SK-N-SH (cell line): ENCODE results near the gene TIGD6. TPM values are rescaled to one million over a fixed set of nuclear protein-coding genes. Genes with fewer than 3 reads are reported as not detected.
"Not testable (repeated sequence)": the region's sequence is repeated elsewhere in the genome, so short reads cannot be mapped to it uniquely, and the experiment has no call there.

Source experiments
- CTCF ChIA-PET: fragments of 300-600, 350-600 bp; formaldehyde crosslinking; extraction: SDS; loops from one replicate; lab custom pipeline; 2021; lab: Yijun Ruan, JAX
- POLR2A ChIA-PET: fragments of 350-600 bp; sonication (Branson Sonifier 250); formaldehyde crosslinking; extraction: SDS; loops from one replicate; lab custom pipeline; 2020; ENCODE audit warnings: antibody characterized with exemption, inconsistent platforms; lab: Yijun Ruan, JAX
- DNase-seq: peaks from one replicate; pipeline ENCODE4 v3.0.0; 2012
- H2AFZ ChIP-seq: fragments of 200-600 bp; sonication (generic); 2 replicates; pipeline ENCODE4 v1.8.1; 2016; ENCODE audit warnings: antibody characterized with exemption, mild to moderate bottlenecking, low read depth
- H3F3A ChIP-seq: fragments of 200-600 bp; sonication (generic); replicated peaks from 2 replicates; pipeline ENCODE3; 2016; ENCODE audit warnings: antibody characterized with exemption, mild to moderate bottlenecking; ENCODE audit not compliant: insufficient read depth
- H3K27ac ChIP-seq, 2 experiments: fragments of 200-500 bp in 1 of 2; fragments of 200-600 bp in 1 of 2; sonication (Bioruptor generic) in 1 of 2; sonication (generic), shearing (Covaris generic) in 1 of 2; 2 replicates each; pipeline versions ENCODE4 v1.5.1 to v1.6.1; 2014 to 2016; ENCODE audit warnings: low read depth in 2 of 2, inconsistent platforms in 1 of 2, low read length in 1 of 2, mild to moderate bottlenecking in 1 of 2, mixed read lengths in 1 of 2
- H3K27me3 ChIP-seq: fragments of 200-600 bp; sonication (generic), shearing (Covaris generic); 2 replicates; pipeline ENCODE4 v1.6.1; 2016; ENCODE audit warnings: mixed run types; ENCODE audit not compliant: insufficient read depth
- H3K36me3 ChIP-seq, 2 experiments: fragments of 200-500 bp in 1 of 2; fragments of 200-600 bp in 1 of 2; sonication (Bioruptor generic) in 1 of 2; sonication (generic) in 1 of 2; replicated peaks in 1 of 2; 2 replicates each; pipeline versions ENCODE3 to v1.5.1; 2014 to 2016; ENCODE audit warnings: low read length in 1 of 2, mild to moderate bottlenecking in 1 of 2; ENCODE audit not compliant: insufficient read depth in 2 of 2, control insufficient read depth in 1 of 2
- H3K4me1 ChIP-seq, 2 experiments: fragments of 200-500 bp in 1 of 2; fragments of 200-600 bp in 1 of 2; sonication (Bioruptor generic) in 1 of 2; sonication (generic), shearing (Covaris generic) in 1 of 2; 2 replicates each; pipeline versions ENCODE4 v1.5.1 to v1.6.1; 2014 to 2016; ENCODE audit warnings: low read depth in 1 of 2, low read length in 1 of 2, mixed run types in 1 of 2; ENCODE audit not compliant: insufficient read depth in 2 of 2, control insufficient read depth in 1 of 2
- H3K4me2 ChIP-seq: fragments of 200-600 bp; sonication (generic), shearing (Covaris generic); 2 replicates; pipeline ENCODE4 v1.6.1; 2017; ENCODE audit warnings: mixed run types
- H3K4me3 ChIP-seq, 2 experiments: fragments of 200-500 bp in 1 of 2; fragments of 200-600 bp in 1 of 2; sonication (Bioruptor generic) in 1 of 2; sonication (generic), shearing (Covaris generic) in 1 of 2; 2 replicates each; pipeline versions ENCODE4 v1.5.1 to v1.8.1; 2014 to 2016; ENCODE audit warnings: low read depth in 2 of 2, inconsistent platforms in 1 of 2, low read length in 1 of 2, mild to moderate bottlenecking in 1 of 2, mixed read lengths in 1 of 2, moderate library complexity in 1 of 2
- H3K79me2 ChIP-seq: fragments of 200-600 bp; sonication (generic); 2 replicates; pipeline ENCODE4 v1.8.1; 2017; ENCODE audit warnings: mild to moderate bottlenecking; ENCODE audit not compliant: insufficient read depth
- H3K9ac ChIP-seq: fragments of 200-600 bp; sonication (generic); 2 replicates; pipeline ENCODE4 v1.6.1; 2017; ENCODE audit warnings: mixed run types
- H3K9me2 ChIP-seq: fragments of 200-600 bp; sonication (generic); 2 replicates; pipeline ENCODE4 v1.6.1; 2017; ENCODE audit warnings: mixed run types
- H3K9me3 ChIP-seq: fragments of 200-600 bp; sonication (generic); 2 replicates; pipeline ENCODE4 v1.6.1; 2017; ENCODE audit warnings: mixed run types, mild to moderate bottlenecking, moderate library complexity
- H4K20me1 ChIP-seq: fragments of 200-600 bp; sonication (generic); 2 replicates; pipeline ENCODE4 v1.6.1; 2017; ENCODE audit warnings: mild to moderate bottlenecking, mixed run types; ENCODE audit not compliant: insufficient read depth
- ELF1 ChIP-seq: IDR thresholded peaks from 2 replicates; pipeline ENCODE4 v1.4.0; 2012
- GABPA ChIP-seq: IDR thresholded peaks from 2 replicates; pipeline ENCODE4 v1.4.0; 2012; ENCODE audit warnings: low read depth, mild to moderate bottlenecking
- JUND ChIP-seq: IDR thresholded peaks from 2 replicates; pipeline ENCODE4 v1.4.0; 2012
- NFIC ChIP-seq: IDR thresholded peaks from 2 replicates; pipeline ENCODE4 v1.4.0; 2012; ENCODE audit warnings: borderline replicate concordance
- RCOR1 ChIP-seq: fragments of 150-350 bp; IDR thresholded peaks from 2 replicates; pipeline ENCODE4 v1.6.1; 2017; ENCODE audit warnings: antibody characterized with exemption, low read length
- REST ChIP-seq: IDR thresholded peaks from 2 replicates; pipeline ENCODE4 v1.6.1; 2012; ENCODE audit warnings: mild to moderate bottlenecking, low read depth, low read length, moderate library complexity
- RXRA ChIP-seq: IDR thresholded peaks from 2 replicates; pipeline ENCODE4 v1.4.0; 2012; ENCODE audit warnings: low read depth, mild to moderate bottlenecking, borderline replicate concordance
- USF2 ChIP-seq: fragments of 150-350 bp; IDR thresholded peaks from 2 replicates; pipeline ENCODE4 v1.6.1; 2017; ENCODE audit warnings: antibody characterized with exemption, low read length, low read depth, borderline replicate concordance
- YY1 ChIP-seq: IDR thresholded peaks from 2 replicates; pipeline ENCODE4 v1.4.0; 2012; ENCODE audit warnings: low read depth, mild to moderate bottlenecking
- ZBTB33 ChIP-seq: IDR thresholded peaks from 2 replicates; pipeline ENCODE4 v1.4.0; 2012; ENCODE audit warnings: low read depth, borderline replicate concordance
- WGBS: methylation state at CpG from one replicate; pipeline ENCODE4 v1.1.6; 2017; ENCODE audit warnings: low lambda C conversion rate; 5-methylcytosine and 5-hydroxymethylcytosine counted together
- polyA plus RNA-seq, 3 experiments: library from polyadenylated mRNA; depleted of rRNA; stranded (reverse); fragments of >200 nt; gene quantifications; 2 replicates each; pipeline ENCODE4 v1.2.3, GENCODE V29; 2012

Gene TIGD6
- polyA plus RNA-seq, 1 of the 3 experiments (the other 2 are of a cell fraction) = 4.7 TPM

DNA sequence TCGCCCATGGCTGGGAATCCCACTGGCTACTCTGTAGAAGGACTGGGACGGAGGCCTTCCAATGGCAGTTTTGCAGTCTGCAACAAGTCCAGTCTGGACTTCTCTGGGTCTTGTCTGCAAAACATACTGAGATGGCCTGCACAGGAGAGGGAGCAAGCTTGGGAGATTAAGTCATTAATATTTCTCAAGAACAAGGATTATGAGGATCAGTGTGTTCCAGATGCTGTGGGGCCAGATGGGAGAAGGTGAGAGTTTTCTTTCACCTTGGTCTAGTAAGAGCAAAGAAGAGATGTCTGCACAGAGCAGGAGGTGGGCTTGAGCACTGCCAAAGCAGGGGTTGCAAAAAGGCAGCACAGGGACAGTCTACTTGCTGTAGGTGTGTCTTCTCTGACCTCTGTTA lies 55.8 kb downstream of the TIGD6 start, which contains the start of gene PDE6A:
Gene PDE6A, minus strand, starts transcription at position 128 of the 400 bp plus-strand sequence. Its CDS starts 120 bp downstream, at position 8.
- H3K9ac ChIP-seq = no peak within 1 kb of the TSS
- no peak for DNase-seq
- H3K27me3 ChIP-seq = no peaks in the 10 kb centered on the region
- H3K9me3 ChIP-seq = no peaks in the 10 kb centered on the region
- H3K9me2 ChIP-seq = no peaks in the 10 kb centered on the region
- no peak within 1 kb of the TSS for H2AFZ ChIP-seq
- H3K79me2 ChIP-seq = no peaks in the 10 kb centered on the region
- CTCF ChIA-PET = interaction anchor here (0.8 to 1.1 kb wide), 2 partner anchors 47 to 110 kb away, joined by 3 read pairs; no protein-coding TSS in a partner anchor
- no peak within 1 kb of the TSS for H3K27ac ChIP-seq
- H3K4me3 ChIP-seq = no peak within 1 kb of the TSS
- WGBS = 100% methylated on average over 2 of the region's 2 CpGs
- H3K4me1 ChIP-seq = peaks cover 0 to 3% of the 10 kb centered on the region in 2 experiments; a peak in 2 of 4 replicates
- no peak within 1 kb of the TSS for H3K4me2 ChIP-seq
- no peaks in the 10 kb centered on the region for H4K20me1 ChIP-seq
- no peak for TF ChIP-seq USF2
- TF ChIP-seq ELF1 = no peak
- no peak for TF ChIP-seq GABPA
- no peak for TF ChIP-seq YY1
- no peak for TF ChIP-seq NFIC
- no peak for TF ChIP-seq ZBTB33
- no peak for TF ChIP-seq JUND
- no peak for TF ChIP-seq RXRA
- TF ChIP-seq REST = no peak
- no peak for TF ChIP-seq RCOR1
- TF ChIP-seq, all 33 proteins: peak for 0
- Histone ChIP-seq H3K36me3 (no peaks in the 10 kb centered on the region), H3F3A (peaks cover 7% of the 10 kb centered on the region)
- POLR2A ChIA-PET = no interaction called here

- H3K4me2 ChIP-seq, H3K36me3 ChIP-seq, H3K27me3 ChIP-seq, H3K27ac ChIP-seq, H3K79me2 ChIP-seq, H3K4me3 ChIP-seq, H2AFZ ChIP-seq, POLR2A ChIA-PET, H3K9ac ChIP-seq, H3K9me3 ChIP-seq, CTCF ChIA-PET, H3K9me2 ChIP-seq, H4K20me1 ChIP-seq, DNase-seq: not testable (repeated sequence)
- Histone ChIP-seq H3K4me1 (peaks cover 0 to 15% of the 10 kb centered on the region in 2 experiments; a peak in 3 of 4 replicates), H3F3A (peaks cover 11% of the 10 kb centered on the region)
- 89% methylated on average over 6 of the region's 6 CpGs for WGBS
Observed at GRCh38 chr5:149943177-149943949, 57.1 kb downstream of the TIGD6 start.

Other genes starting within 250 kb of the TIGD6 start
- 0.05 and 0.06 TPM in 2 replicates for gene PDE6A, start 55.9 kb downstream of the TIGD6 start, polyA plus RNA-seq (2012; rRNA removed)
- gene SLC26A2, start 39.9 kb downstream of the TIGD6 start, polyA plus RNA-seq (2012; rRNA removed) = 1.3 and 1.9 TPM in 2 replicates
- gene HMGXB3, start 85 bp upstream of the TIGD6 start, polyA plus RNA-seq (2012; rRNA removed) = 28.8 and 39.9 TPM in 2 replicates
- 0.15 and 0.25 TPM in 2 replicates for gene CSF1R, start 85.9 kb upstream of the TIGD6 start, polyA plus RNA-seq (2012; rRNA removed)
- gene PDGFRB, start 155.2 kb upstream of the TIGD6 start, polyA plus RNA-seq (2012; rRNA removed) = 25.9 and 32.1 TPM in 2 replicates
- 0.23 and 0.26 TPM in 2 replicates for gene CDX1, start 166.1 kb upstream of the TIGD6 start, polyA plus RNA-seq (2012; rRNA removed)
- gene SLC6A7, start 189.4 kb upstream of the TIGD6 start, polyA plus RNA-seq (2012; rRNA removed) = not detected in 2 replicates